IPS-NIHi11 (cell line): ENCODE measurements around the gene GRB10.
"Not testable (repeated sequence)": the region's sequence is repeated elsewhere in the genome, so short reads cannot be mapped to it uniquely, and the experiment has no call there.

ENCODE experiments used
- DNase-seq: peaks from one replicate; pipeline ENCODE4 v3.0.0; 2012; ENCODE audit warnings: mixed read lengths, low spot score

Gene GRB10

GRCh38 chr7:50743016-50743415, 39.7 kb downstream of the GRB10 start:
- no peak for DNase-seq

GRCh38 chr7:50742401-50742800, 40.3 kb downstream of the GRB10 start:
- no peak for DNase-seq

- DNase-seq, result no peak
Measured at GRCh38 chr7:50739744-50740435, 42.8 kb downstream of the GRB10 start.

- DNase-seq, result no peak
Measured at GRCh38 chr7:50738932-50739331, 43.8 kb downstream of the GRB10 start.

- not testable (repeated sequence) for DNase-seq
Measured at GRCh38 chr7:50735836-50736235, 46.9 kb downstream of the GRB10 start.

- DNase-seq, result no peak
Measured at GRCh38 chr7:50735333-50735732, 47.4 kb downstream of the GRB10 start.

GRCh38 chr7:50734246-50734645, 48.5 kb downstream of the GRB10 start:
- no peak for DNase-seq

GRCh38 chr7:50733552-50733951, 49.1 kb downstream of the GRB10 start:
- no peak for DNase-seq

GRCh38 chr7:50731703-50732582, 50.8 kb downstream of the GRB10 start:
- DNase-seq, result no peak

- no peak for DNase-seq
Measured at GRCh38 chr7:50730446-50731400, 52.0 kb downstream of the GRB10 start.

- DNase-seq, result no peak
Measured at GRCh38 chr7:50729962-50730361, 52.7 kb downstream of the GRB10 start.

GRCh38 chr7:50728184-50728583, 54.5 kb downstream of the GRB10 start:
- DNase-seq, result no peak

GRCh38 chr7:50727711-50728110, 55.0 kb downstream of the GRB10 start:
- DNase-seq, result no peak

- DNase-seq, result peak; percentile 46
Measured at GRCh38 chr7:50727072-50727471, 55.6 kb downstream of the GRB10 start.

- DNase-seq, result no peak
Measured at GRCh38 chr7:50725774-50726173, 56.9 kb downstream of the GRB10 start.

GRCh38 chr7:50724526-50725520, 57.9 kb downstream of the GRB10 start:
- no peak for DNase-seq

GRCh38 chr7:50723888-50724287, 58.8 kb downstream of the GRB10 start:
- DNase-seq, result no peak

- DNase-seq, result no peak
Measured at GRCh38 chr7:50723173-50723572, 59.5 kb downstream of the GRB10 start.

- DNase-seq, result no peak
Measured at GRCh38 chr7:50721661-50722259, 60.9 kb downstream of the GRB10 start.

GRCh38 chr7:50721160-50721559, 61.5 kb downstream of the GRB10 start:
- DNase-seq, result no peak

GRCh38 chr7:50720295-50720694, 62.4 kb downstream of the GRB10 start:
- no peak for DNase-seq
